NK-92 (cell line): ENCODE data around the gene MRPS6.

Source experiments
- DNase-seq: peaks from one replicate; lab custom pipeline; 2025; ENCODE audit not compliant: unreplicated experiment; lab: John Stamatoyannopoulos, UW

The MRPS6 gene

GRCh38 chr21:34132202-34132601, 58.8 kb downstream of the MRPS6 start:
- DNase-seq, result no peak

DNA sequence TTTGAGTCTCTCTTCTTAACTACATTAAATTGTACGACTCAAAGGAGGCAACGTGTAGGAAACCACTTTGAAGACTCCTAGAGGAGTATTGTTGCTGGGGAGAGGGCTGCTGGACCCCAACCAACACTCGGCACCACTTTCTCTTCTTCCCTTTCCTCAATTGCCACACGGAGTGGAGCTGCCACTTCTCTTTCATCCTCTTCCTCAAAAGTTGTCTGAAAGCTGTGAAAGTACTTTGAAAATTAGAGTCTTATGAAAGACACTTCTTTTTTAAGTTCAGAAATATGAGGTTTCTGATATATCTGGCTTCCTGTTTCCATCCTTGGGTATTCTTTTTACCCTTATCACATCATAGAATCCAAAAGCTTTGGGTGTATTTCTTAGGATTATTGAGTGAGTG, 59.5 kb downstream of the MRPS6 start:
- DNase-seq, result no peak

GRCh38 chr21:34133392-34133791, 60.0 kb downstream of the MRPS6 start:
- DNase-seq, result no peak

DNA sequence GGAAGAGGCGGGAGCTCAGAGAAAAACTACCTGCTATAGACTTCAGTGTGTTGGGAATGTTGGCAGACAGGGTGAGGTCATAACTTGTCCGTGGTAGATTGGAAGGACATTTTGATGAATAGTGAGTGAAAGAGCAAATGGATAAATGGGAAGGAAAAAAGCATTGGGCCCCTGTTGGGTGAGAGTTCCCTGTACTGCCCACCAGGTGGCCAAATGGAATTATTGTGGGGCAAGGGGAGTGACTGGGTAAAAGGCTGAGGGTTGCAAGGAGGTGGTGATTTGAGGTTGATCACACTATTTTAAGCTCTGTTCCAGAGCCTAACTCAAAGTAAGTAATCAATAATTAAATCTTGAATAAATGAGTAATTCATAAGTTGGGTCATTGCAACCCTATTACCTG, 60.4 kb downstream of the MRPS6 start:
- no peak for DNase-seq

DNA sequence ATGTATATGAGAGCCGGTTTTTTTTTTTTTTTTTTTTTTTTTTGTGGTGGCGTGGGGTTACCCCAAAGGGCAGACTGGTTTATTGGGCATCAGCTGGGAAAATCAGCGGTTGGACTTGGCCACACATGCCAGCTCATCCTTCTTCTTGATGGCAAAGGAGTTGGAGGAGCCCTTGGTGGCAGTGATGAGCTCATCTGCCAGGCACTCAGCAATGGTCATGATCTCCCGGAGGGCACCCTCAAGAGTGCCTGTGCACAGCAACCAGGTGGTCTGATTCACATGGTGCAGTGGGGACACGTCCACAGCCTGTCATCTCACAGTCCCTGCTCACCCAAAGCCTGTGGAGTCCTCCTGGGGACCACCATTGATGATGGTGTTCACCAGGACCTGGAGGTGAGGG, 62.0 kb downstream of the MRPS6 start:
- no peak for DNase-seq

GRCh38 chr21:34141373-34141772, 68.0 kb downstream of the MRPS6 start:
- no peak for DNase-seq

DNA sequence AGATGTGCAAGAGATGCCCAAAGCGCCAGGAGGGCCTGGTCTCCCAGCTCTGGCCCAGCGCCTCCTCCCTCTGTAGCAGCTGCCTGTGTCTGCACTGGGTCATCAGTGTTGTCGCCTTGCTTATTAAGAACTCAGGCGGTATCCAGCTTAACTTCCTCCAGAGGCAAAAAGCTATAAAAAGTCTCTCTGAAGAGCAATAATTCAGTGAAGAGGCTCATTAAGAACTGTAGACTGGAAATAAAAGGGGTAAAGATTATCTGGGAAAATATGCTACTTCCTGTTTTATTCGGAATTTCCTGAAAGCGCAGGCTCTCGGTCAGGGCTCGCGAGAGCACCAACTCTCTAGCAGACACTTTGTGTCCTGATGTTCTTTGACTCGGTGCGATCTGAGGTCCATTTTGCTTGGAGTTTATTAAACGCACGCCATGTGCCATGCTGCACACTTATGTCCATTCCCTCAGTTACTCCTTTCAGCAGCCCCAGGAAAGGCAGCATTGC, 70.4 kb downstream of the MRPS6 start:
- no peak for DNase-seq

GRCh38 chr21:34144224-34144623, 70.8 kb downstream of the MRPS6 start:
- DNase-seq, result no peak

DNA sequence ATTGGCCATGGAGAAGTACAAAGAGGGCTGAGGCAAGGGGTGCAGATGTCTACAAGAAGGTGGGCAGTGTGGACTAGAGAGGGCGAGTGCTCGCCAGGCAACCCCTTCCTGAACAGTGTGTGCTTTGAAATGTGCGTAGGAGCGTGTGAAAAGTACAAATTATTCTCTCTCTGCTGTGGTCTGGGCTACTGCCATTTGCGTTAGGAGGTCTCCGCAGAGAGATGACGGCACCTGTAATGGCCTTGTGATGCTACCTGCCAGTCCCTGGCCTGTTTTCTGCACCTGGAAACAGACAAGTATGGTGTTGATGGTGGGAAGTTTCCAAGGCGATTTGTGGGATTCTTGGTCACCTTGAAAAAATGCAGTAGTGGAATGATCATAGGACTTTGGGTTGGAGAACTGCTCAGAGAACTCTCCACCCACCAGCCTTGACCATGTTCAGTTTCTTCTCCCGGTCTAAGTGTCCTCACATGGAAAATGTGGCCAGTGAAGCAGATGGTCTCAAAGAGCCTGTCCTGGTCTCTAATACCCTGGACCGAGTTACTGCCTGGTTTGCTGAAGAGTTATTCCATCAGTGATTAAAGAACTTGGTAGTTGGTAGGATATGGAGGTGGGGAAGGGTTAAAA, 74.5 kb downstream of the MRPS6 start:
- DNase-seq, result no peak

DNA sequence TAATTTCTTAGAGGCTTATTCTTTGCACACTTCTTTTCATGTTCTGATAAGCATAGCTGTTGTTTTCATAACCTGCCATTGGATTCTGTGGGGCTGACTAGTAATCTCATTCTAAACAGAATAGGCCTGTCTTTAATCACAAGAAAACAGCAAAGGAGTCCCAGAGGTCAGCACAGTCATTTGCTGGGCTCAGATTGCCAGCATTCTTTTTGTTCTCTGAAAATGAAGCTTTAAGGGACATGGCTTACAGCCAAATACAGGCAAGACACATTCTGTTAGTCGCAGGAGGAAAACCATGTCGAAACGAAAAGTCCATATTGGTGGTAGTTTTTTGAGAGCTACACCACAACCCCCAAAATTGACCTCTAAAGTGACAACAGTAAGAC, 75.0 kb downstream of the MRPS6 start:
- no peak for DNase-seq

GRCh38 chr21:34148826-34149558, 75.6 kb downstream of the MRPS6 start:
- no peak for DNase-seq

GRCh38 chr21:34152500-34152899, 79.1 kb downstream of the MRPS6 start:
- no peak for DNase-seq

DNA sequence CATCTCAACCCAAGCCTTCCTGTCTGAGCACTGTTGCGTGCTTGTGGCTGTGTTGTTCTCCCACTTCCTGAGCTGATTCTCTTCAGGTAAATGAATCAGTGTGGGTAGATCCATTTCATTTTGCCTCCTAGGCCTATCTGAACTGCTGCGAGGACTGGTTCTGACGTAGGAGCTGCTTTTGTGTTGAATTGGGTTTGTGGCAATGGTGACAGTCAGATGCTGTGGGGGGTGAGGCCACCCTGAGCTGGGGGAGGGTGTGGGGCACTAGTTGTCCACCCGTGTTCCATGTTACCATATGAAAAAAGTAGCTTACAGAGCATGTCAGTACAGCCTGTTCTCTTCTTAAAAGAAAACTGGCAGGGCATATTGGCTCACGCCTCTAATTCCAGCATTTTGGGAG, 81.5 kb downstream of the MRPS6 start:
- DNase-seq, result no peak

DNA sequence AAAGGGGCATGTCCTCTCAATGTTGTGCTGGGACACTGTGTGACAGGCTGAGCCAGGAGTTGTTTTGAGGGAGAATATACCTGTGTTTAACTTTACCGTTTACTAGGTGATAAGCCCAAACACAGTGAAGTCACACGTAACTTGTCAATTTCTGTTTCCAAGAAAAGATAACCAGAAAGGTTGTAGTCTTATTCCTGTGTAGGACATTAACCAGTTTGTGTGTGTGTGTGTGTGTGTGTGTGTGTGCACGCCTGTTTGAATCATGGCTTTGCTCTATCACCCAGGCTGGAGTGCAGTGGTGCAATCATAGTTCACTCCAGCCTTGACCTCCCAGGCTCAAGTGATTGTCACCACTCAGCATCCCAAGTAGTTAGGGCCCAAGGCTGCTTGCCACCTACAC, 83.6 kb downstream of the MRPS6 start:
- DNase-seq, result no peak

DNA sequence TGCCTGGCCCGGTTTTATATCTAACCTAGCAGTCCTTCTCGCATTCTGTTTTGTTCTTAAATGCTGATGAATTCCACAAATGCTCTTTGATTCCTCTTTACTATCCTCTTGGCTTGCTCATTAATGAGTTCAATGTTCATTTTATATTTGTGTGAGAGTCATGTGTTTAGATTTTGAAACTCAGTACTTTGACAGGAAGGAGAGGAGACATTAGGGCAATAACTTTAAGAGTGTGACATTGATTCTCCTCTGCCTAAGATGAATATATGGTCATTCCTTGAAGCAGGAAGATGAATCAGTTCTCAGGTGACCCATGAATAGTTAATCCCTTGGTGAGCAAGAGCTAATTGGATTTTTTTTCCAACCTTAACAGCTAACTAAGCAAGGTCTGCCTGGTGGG, 84.1 kb downstream of the MRPS6 start:
- DNase-seq, result no peak

- no peak for DNase-seq
Measured at GRCh38 chr21:34158866-34159835, 85.8 kb downstream of the MRPS6 start.

DNA sequence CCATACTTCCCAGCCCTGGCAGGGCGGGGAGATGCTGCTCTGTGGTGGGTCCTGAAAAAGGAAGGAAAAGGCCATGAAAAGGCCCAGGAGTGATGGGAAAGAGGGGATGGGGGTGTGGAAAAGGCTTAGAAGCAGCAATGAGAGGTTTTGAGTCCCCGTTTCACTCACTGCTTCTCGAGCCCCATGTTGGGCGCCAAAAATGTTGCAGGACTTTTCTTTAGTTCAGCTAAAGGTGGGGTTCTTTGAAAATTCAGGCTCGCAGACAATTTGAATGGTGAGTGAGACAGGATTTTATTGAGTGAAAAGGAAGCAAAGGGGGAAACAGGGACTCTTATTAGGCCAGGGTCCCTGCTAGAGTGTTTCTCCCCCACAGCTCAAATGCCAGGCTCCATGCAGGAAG, 93.1 kb downstream of the MRPS6 start:
- no peak for DNase-seq

- no peak for DNase-seq
Measured at GRCh38 chr21:34170886-34171285, 97.5 kb downstream of the MRPS6 start.

DNA sequence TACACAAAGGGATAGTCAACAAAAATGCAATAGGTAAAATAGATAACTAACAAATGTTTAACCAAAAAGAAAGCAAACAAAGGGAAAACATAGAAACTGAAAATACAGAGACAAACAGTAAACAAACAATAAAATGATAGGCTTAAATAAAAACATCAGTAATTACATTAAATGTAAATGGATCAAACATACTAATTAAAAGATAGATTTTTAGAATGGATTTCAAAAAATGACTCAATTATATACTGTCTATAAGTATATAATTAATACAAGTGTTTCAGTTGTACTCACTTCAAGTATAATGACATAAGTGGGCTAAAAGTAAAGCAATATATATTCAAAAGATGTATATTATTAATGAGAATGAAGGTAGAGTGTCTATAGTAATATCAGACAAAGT, 101.1 kb downstream of the MRPS6 start:
- DNase-seq, result no peak

GRCh38 chr21:34176448-34176847, 103.1 kb downstream of the MRPS6 start:
- no peak for DNase-seq

DNA sequence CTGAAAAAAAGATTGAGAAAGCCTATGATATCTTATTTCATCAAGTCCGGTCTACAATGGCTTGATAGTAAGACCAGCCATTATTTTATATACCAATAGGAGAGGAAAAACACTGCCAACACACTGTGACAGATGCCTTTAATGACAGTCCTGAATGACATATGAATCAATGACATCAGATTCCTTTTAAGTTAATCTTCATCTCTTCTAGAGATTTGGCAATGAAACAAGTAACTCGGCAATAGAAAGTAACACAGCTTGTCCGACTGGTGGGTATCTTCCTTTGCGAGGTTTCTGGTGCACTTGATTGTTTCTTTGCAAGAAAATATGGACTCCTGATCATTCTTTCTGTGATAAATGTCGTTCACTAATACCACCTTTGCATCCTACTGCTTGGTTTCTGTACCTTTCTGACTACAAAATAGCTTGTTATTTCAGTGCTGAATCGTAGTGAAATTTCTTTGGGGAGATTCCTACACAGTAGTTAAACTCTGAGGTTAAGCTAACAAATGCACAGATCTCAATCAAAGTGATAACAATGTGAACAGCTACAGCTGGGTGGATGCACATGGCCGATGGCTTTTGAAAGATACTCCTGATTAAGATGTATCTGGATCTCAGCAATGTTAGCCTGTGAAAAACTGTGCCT, 104.7 kb downstream of the MRPS6 start:
- DNase-seq, result no peak
